Dendritic cell treated with granulocyte-macrophage colony-stimulating factor and Interleukin-4, amounts not matched to agents 40 ng/mL and 50 ng/mL, for 4 days (primary cell): ENCODE measurements around the gene AURKAIP1.
"Not testable (repeated sequence)": the region's sequence is repeated elsewhere in the genome, so short reads cannot be mapped to it uniquely, and the experiment has no call there.

Source experiments
- H3K27ac Mint-ChIP-seq: one replicate; pipeline ENCODE4 v1.8.0; 2022; ENCODE audit warnings: mild to moderate bottlenecking, mixed read lengths
- H3K27me3 Mint-ChIP-seq: one replicate; pipeline ENCODE4 v1.8.0; 2022; ENCODE audit warnings: mild to moderate bottlenecking, mixed read lengths
- H3K36me3 Mint-ChIP-seq: one replicate; pipeline ENCODE4 v1.8.0; 2022; ENCODE audit warnings: low read depth, mixed read lengths
- H3K4me1 Mint-ChIP-seq: one replicate; pipeline ENCODE4 v1.8.0; 2022; ENCODE audit warnings: low read depth, mixed read lengths
- H3K4me3 Mint-ChIP-seq: one replicate; pipeline ENCODE4 v1.8.0; 2022; ENCODE audit warnings: mild to moderate bottlenecking, moderate library complexity, mixed read lengths
- H3K9me3 Mint-ChIP-seq: one replicate; pipeline ENCODE4 v1.8.0; 2022; ENCODE audit warnings: mixed read lengths
- intact Hi-C: fragments of 100-400 bp; cut with micrococcal nuclease; formaldehyde crosslinking; loops from one replicate; pipeline ENCODE4 v1.15.0; 2022

AURKAIP1 gene

GRCh38 chr1:1415751-1416150, 40.7 kb upstream of the AURKAIP1 start:
- H3K4me3 Mint-ChIP-seq = no peak overlapping the region
- H3K27me3 Mint-ChIP-seq = peaks cover 21% of the 10 kb centered on the region
- peaks cover 3% of the 10 kb centered on the region for H3K4me1 Mint-ChIP-seq
- peaks cover 20% of the 10 kb centered on the region for H3K9me3 Mint-ChIP-seq
- H3K27ac Mint-ChIP-seq = no peak overlapping the region
- intact Hi-C loops = no loop called here
- no peaks in the 10 kb centered on the region for H3K36me3 Mint-ChIP-seq

- intact Hi-C loops, H3K27me3 Mint-ChIP-seq, H3K4me1 Mint-ChIP-seq, H3K4me3 Mint-ChIP-seq, H3K27ac Mint-ChIP-seq: not testable (repeated sequence)
- peaks cover 20% of the 10 kb centered on the region for H3K9me3 Mint-ChIP-seq
- H3K36me3 Mint-ChIP-seq = peaks cover 19% of the 10 kb centered on the region
Observed at GRCh38 chr1:1412311-1412902, 37.4 kb upstream of the AURKAIP1 start.

- Mint-ChIP-seq H3K4me1 (peaks cover 5% of the 10 kb centered on the region), H3K4me3 (no peak overlapping the region), H3K27me3 (peaks cover 6% of the 10 kb centered on the region), H3K27ac (no peak overlapping the region), H3K36me3 (peaks cover 27% of the 10 kb centered on the region), H3K9me3 (peaks cover 20% of the 10 kb centered on the region)
- intact Hi-C loops = no loop called here
Observed at GRCh38 chr1:1411626-1412025, 36.6 kb upstream of the AURKAIP1 start.

DNA sequence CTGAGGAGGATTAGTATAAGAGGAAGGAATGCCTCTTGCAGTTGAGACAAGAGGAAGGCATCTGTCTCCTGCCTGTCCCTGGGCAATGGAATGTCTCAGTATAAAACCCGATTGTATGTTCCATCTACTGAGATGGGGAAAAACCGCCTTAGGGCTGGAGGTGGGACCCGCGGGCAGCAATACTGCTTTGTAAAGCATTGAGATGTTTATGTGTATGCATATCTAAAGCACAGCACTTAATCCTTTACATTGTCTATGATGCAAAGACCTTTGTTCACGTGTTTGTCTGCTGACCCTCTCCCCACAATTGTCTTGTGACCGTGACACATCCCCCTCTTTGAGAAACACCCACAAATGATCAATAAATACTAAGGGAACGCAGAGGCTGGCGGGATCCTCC, 35.2 kb upstream of the AURKAIP1 start:
- H3K27me3 Mint-ChIP-seq, H3K4me3 Mint-ChIP-seq, intact Hi-C loops, H3K27ac Mint-ChIP-seq: not testable (repeated sequence)
- Mint-ChIP-seq H3K36me3 (peaks cover 41% of the 10 kb centered on the region), H3K9me3 (peaks cover 20% of the 10 kb centered on the region), H3K4me1 (peaks cover 19% of the 10 kb centered on the region)

DNA sequence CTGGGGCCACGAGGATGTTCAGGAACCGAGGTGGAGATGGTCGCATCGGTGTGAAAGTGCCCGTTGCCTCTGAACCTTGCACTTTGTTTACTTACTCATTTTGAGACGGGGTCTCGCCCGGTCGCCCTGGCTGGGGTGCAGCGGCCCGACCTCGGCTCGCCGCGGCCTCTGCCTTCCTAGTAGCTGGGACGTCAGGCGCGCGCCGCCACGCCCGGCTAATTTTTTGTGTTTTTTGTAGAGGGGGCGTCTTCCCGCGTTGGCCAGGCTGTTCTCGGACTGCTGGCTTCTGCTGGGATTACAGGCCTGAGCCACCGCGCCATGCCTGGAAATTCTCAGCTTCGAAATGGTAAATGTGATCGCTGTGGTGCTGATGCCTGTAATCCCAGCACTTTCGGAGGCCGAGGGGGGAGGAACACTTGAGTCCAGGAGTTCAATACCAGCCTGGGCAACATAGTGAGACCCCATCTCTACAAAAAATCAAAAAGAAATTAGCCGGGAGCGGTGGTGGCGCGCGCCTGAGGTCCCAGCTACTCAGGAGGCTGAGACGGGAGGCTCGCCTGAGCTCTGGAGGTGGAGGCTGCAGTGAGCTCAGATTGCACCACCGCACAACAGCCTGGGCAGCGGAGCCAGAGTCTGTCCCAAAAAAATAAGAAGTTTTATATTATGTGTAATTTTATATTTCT, 32.8 kb upstream of the AURKAIP1 start:
- Mint-ChIP-seq H3K27me3 (no peaks in the 10 kb centered on the region), H3K4me1 (peaks cover 37% of the 10 kb centered on the region), H3K36me3 (peaks cover 66% of the 10 kb centered on the region), H3K9me3 (peaks cover 18% of the 10 kb centered on the region), H3K4me3 (peak overlapping the region; percentile 90), H3K27ac (peak overlapping the region; percentile 93)
- intact Hi-C loops = loop anchor here (2.0 kb wide), 1 partner anchor 63 kb away; the partner anchor contains the start of gene ATAD3B

GRCh38 chr1:1406821-1407635, 32.0 kb upstream of the AURKAIP1 start, which contains the start of gene MRPL20:
MRPL20 (minus strand) TSS chr1:1407293; CDS start chr1:1407217, 76 bp downstream.
- peaks cover 10% of the 10 kb centered on the region for H3K9me3 Mint-ChIP-seq
- no peaks in the 10 kb centered on the region for H3K27me3 Mint-ChIP-seq
- peaks cover 42% of the 10 kb centered on the region for H3K4me1 Mint-ChIP-seq
- peak within 1 kb of the TSS; percentile 90 for H3K4me3 Mint-ChIP-seq
- peak within 1 kb of the TSS; percentile 93 for H3K27ac Mint-ChIP-seq
- H3K36me3 Mint-ChIP-seq = peaks cover 73% of the 10 kb centered on the region
- intact Hi-C loops = loop anchor here (2.0 kb wide), 1 partner anchor 64 kb away; the partner anchor contains the start of gene ATAD3B

DNA sequence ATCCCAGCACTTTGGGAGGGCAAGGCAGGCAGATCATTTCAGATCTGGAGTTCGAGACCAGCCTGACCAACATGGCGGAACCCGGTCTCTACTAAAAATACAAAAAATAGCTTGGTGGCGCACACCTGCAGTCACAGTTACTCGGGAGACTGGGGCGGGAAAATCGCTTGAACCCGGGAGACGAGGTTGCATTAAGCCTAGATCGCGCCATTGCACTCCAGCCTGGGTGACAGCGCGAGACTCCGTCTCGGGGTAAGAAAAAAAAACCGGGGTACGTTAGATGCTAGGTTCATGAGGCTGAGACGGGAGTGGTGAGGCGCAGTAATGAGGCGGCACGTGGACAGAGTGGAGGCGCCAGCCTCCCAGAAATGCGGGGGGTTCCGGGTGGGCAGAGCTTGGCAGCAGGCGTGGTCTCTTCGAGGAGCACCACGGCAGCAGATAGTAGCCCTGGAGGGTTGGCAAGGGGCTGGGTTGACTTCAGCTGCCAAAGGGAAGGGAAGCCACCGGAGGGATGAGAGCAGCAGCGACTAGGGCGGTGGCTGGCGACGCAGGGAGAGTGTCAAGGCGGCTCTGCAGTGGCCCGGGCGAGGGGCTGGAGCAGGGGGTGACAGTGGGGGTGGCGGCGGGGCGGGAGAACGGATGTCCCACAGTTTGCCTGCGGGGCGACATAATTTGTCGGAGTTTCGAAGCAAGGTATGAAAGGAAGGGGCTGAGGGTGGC, 31.3 kb upstream of the AURKAIP1 start:
- H3K27me3 Mint-ChIP-seq = no peaks in the 10 kb centered on the region
- peak overlapping the region; percentile 90 for H3K4me3 Mint-ChIP-seq
- peak overlapping the region; percentile 93 for H3K27ac Mint-ChIP-seq
- intact Hi-C loops = loop anchor here (2.0 kb wide), 1 partner anchor 65 kb away; the partner anchor contains the start of gene ATAD3B
- peaks cover 81% of the 10 kb centered on the region for H3K36me3 Mint-ChIP-seq
- H3K4me1 Mint-ChIP-seq = peaks cover 49% of the 10 kb centered on the region
- H3K9me3 Mint-ChIP-seq = peaks cover 3% of the 10 kb centered on the region

GRCh38 chr1:1403653-1404052, 28.6 kb upstream of the AURKAIP1 start:
- intact Hi-C loops = no loop called here
- Mint-ChIP-seq H3K36me3 (peaks cover 91% of the 10 kb centered on the region), H3K4me1 (peaks cover 61% of the 10 kb centered on the region), H3K27ac (peak overlapping the region; percentile 27), H3K9me3 (no peaks in the 10 kb centered on the region), H3K4me3 (no peak overlapping the region), H3K27me3 (no peaks in the 10 kb centered on the region)

- H3K9me3 Mint-ChIP-seq, intact Hi-C loops, H3K27me3 Mint-ChIP-seq, H3K4me3 Mint-ChIP-seq: not testable (repeated sequence)
- H3K4me1 Mint-ChIP-seq = peaks cover 62% of the 10 kb centered on the region
- peaks cover 95% of the 10 kb centered on the region for H3K36me3 Mint-ChIP-seq
- peak overlapping the region; percentile 27 for H3K27ac Mint-ChIP-seq
Observed at GRCh38 chr1:1402901-1403392, 27.9 kb upstream of the AURKAIP1 start.

GRCh38 chr1:1402072-1402900, 27.3 kb upstream of the AURKAIP1 start:
- Mint-ChIP-seq H3K4me1 (peaks cover 65% of the 10 kb centered on the region), H3K27ac (peak overlapping the region; percentile 72), H3K4me3 (no peak overlapping the region), H3K27me3 (no peaks in the 10 kb centered on the region), H3K36me3 (peaks cover 96% of the 10 kb centered on the region), H3K9me3 (no peaks in the 10 kb centered on the region)
- intact Hi-C loops = no loop called here

DNA sequence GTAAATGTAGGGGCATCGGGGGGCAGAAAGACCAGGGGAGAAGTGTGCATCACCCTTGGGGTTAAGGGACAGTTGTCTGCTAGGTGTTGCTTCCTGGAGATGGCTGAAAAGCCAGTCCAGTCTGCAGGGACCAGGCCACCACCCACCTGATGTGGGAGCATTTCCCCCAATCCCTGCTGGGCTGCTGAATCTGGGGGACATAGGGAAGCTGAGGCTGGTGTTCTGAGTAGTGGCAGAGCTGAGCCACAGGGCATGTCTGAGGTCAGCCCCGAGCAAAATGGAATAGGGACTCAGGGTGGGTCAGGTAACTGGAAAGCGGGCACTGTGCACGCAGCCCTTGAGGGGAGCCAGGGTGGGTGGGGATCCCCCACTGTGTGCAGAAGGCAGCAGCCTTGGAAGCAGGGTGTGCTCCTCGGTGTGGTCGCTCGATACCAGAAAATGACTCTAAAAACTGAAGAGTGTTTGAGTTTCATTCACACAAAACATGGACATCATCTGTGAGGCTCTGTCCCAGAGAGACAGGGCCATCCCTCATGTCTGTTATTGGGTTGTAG, 26.5 kb upstream of the AURKAIP1 start:
- Mint-ChIP-seq H3K36me3 (peaks cover 96% of the 10 kb centered on the region), H3K4me3 (no peak overlapping the region), H3K4me1 (peaks cover 64% of the 10 kb centered on the region), H3K9me3 (no peaks in the 10 kb centered on the region), H3K27me3 (no peaks in the 10 kb centered on the region), H3K27ac (no peak overlapping the region)
- intact Hi-C loops = no loop called here

DNA sequence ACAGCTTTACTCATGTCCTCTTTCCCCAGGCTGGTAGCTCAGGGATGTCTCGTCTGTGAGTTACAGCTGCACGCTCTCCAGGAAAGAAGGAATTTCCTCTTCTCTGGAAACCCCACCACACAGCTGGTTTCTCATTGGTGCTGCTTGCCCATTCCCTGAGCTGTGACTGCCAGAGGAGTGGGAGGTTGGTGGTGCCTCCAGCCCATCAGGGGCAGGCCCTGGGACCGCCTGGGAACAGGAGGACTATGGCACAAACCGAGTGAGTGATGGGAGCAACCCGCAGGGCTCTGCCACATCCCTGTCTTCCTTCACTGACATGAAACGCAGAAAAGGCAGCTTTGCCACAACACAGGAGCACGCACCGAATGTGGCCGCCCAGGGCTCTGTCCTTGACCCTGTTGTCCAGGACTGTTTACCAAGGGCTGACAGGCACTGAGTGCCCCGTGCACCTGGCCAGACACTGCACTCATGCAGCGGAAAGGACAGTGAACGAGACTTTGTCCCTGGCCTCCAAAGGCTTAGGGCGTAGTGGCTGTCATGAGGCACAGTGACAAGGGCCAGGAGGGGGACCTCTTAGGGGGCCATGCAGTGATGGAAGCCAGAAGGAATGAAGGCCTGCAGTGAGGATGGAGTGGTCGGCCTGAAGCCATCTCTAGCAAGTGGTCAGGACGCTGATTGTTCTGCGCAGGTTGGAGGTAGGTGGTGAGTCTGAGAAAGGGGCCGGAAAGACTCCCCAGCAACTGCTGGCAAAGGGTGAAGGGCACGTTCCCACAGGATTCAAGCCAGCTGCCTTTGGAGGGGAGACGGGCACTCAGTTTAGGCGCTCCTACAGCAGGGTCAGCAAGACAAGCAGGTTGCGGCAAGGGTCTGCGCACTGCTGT, 25.8 kb upstream of the AURKAIP1 start:
- peak overlapping the region; percentile 90 for H3K27ac Mint-ChIP-seq
- intact Hi-C loops = no loop called here
- peak overlapping the region; percentile 91 for H3K4me3 Mint-ChIP-seq
- peaks cover 57% of the 10 kb centered on the region for H3K4me1 Mint-ChIP-seq
- peaks cover 92% of the 10 kb centered on the region for H3K36me3 Mint-ChIP-seq
- no peaks in the 10 kb centered on the region for H3K9me3 Mint-ChIP-seq
- H3K27me3 Mint-ChIP-seq = no peaks in the 10 kb centered on the region
